ENCODE results near the gene MRPS15.
"Not testable (repeated sequence)": the region's sequence is repeated elsewhere in the genome, so short reads cannot be mapped to it uniquely, and the experiment has no call there.

MRPS15 gene

GRCh38 chr1:36503733-36504132 lies 39.5 kb upstream of the MRPS15 start:
- DNase-seq (ENCODE audit: extremely low read depth, low read depth), result no peak
- TF ChIP-seq, protein P1, sequence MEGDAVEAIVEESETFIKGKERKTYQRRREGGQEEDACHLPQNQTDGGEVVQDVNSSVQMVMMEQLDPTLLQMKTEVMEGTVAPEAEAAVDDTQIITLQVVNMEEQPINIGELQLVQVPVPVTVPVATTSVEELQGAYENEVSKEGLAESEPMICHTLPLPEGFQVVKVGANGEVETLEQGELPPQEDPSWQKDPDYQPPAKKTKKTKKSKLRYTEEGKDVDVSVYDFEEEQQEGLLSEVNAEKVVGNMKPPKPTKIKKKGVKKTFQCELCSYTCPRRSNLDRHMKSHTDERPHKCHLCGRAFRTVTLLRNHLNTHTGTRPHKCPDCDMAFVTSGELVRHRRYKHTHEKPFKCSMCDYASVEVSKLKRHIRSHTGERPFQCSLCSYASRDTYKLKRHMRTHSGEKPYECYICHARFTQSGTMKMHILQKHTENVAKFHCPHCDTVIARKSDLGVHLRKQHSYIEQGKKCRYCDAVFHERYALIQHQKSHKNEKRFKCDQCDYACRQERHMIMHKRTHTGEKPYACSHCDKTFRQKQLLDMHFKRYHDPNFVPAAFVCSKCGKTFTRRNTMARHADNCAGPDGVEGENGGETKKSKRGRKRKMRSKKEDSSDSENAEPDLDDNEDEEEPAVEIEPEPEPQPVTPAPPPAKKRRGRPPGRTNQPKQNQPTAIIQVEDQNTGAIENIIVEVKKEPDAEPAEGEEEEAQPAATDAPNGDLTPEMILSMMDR (IDR thresholded peaks at IDR 0.05; ENCODE audit: low read depth, low read length), result no peak

GRCh38 chr1:36503159-36503558 lies 39.0 kb upstream of the MRPS15 start:
- DNase-seq (ENCODE audit: extremely low read depth, low read depth), result no peak
- TF ChIP-seq, protein P1 (IDR thresholded peaks at IDR 0.05; ENCODE audit: low read depth, low read length), result no peak

DNA sequence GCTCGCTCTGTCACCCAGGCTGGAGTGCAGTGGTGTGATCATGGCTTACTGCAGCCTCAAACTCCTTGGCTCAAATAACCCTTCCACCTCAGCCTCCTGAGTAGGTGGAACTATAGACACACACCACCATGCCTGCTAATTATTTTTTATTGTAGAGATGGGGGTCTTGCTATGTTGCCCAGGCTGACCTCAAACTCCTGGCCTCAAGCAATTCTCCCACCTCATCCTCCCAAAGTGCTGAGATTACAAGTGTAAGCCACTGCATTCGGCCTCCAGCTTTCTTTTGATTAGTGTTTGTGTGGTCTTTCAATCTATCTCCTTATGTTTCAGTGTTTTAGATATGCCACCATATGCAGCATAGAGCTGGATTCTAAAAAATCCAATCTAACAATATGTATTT lies 38.4 kb upstream of the MRPS15 start:
- DNase-seq (ENCODE audit: extremely low read depth, low read depth), result no peak
- TF ChIP-seq, protein P1 (IDR thresholded peaks at IDR 0.05; ENCODE audit: low read depth, low read length), result no peak

DNA sequence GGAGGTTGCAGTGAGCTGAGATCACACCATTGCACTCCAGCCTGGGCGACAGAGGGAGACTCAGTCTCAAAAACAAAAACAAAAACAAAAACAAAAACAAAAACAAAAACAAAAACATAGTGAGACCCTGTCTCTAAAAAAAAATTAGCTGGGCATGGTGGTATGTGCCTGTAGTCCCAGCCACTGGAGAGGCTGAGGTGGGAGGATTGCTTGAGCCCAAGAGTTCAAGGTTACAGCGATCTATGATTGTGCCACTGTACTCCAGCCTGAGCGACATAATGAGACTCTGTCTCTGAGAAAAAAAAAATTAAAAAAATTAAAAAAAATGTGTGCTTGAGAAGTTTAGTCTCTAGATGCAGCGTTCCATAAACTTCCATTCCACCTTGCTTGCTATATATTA lies 37.7 kb upstream of the MRPS15 start:
- not testable (repeated sequence) for DNase-seq (ENCODE audit: extremely low read depth, low read depth)

GRCh38 chr1:36497207-36497606 lies 33.0 kb upstream of the MRPS15 start:
- TF ChIP-seq, protein P1 (IDR thresholded peaks at IDR 0.05; ENCODE audit: low read depth, low read length), result no peak
- no peak for DNase-seq (ENCODE audit: extremely low read depth, low read depth)

DNA sequence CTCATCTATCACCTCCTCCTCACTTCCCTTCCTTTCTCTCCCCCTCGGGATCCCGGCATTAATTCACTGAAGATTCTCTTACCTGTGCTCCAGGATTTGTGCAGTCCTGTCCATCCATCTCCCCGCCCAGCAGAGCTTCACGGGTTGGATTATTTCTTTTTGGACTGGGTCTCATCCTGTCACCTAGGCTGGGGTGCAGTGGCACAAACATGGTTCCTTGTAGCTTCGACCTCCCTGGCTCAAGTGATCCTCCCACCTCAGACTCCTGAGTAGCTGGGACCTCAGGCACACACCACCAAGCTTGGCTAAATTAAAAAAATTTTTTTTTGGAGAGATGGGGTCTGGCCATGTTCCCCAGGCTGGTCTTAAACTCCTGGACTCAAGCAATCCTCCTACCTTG lies 30.8 kb upstream of the MRPS15 start:
- DNase-seq (ENCODE audit: extremely low read depth, low read depth), result no peak
- TF ChIP-seq, protein P1 (IDR thresholded peaks at IDR 0.05; ENCODE audit: low read depth, low read length), result no peak

DNA sequence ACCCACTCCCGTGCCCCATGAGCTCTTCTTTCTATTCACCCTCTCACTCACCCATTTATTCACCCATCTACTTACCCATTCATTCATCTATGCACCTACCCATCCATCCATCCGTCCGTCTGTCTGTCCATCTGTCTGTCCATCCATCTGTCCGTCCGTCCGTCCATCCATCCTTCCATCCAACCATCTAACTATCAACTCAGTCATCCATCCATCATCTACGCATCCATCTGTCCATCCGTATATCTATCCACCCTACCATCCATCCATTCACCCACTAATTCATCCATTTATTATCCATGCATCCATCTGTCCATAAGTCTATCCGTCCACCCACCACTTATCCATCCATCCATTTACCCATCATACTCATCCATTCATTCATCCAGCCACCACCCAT lies 29.3 kb upstream of the MRPS15 start:
- TF ChIP-seq, protein P1 (IDR thresholded peaks at IDR 0.05; ENCODE audit: low read depth, low read length), result no peak
- no peak for DNase-seq (ENCODE audit: extremely low read depth, low read depth)

DNA sequence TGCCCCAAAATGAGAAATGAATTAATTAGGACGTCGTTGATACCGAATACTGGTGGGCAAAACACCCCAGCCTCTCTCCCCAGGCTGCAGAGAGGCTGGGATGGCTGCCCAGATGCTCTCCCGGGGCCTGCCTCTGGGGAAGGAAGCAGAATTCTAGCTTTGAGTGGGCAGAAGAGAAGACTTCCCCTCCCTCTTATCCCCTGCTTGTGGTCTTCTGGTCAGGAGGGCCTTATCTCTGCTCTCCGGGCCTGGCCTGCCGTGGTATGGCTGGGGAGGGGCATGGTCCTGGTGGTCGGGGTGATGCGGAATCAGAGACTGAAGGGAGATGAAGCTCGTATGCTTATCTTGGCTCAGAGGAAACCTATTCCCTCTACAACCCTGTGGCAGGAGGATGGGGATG lies 28.3 kb upstream of the MRPS15 start:
- TF ChIP-seq, protein P1 (IDR thresholded peaks at IDR 0.05; ENCODE audit: low read depth, low read length), result no peak
- no peak for DNase-seq (ENCODE audit: extremely low read depth, low read depth)

GRCh38 chr1:36489258-36490051 lies 25.3 kb upstream of the MRPS15 start:
- DNase-seq (ENCODE audit: extremely low read depth, low read depth), result not testable (repeated sequence)

Data from AG09319 (cell line).